ENCODE results near the gene CTNNA2.

GRCh38 chr2:80501874-80502624 lies 989.2 kb downstream of the CTNNA2 start:
- TF ChIP-seq CTCF (IDR thresholded peaks at IDR 0.05; ENCODE audit: borderline replicate concordance, extremely low read depth, low read length, poor library complexity, severe bottlenecking) (no peak), EZH2 (IDR thresholded peaks at IDR 0.05; ENCODE audit: borderline replicate concordance, low read depth, low read length, severe bottlenecking) (no peak)
